H9 (cell line): Measurements from ENCODE around the gene TBX5. TPM values are rescaled to one million over a fixed set of nuclear protein-coding genes. Genes with fewer than 3 reads are reported as not detected.

Experiments
- DNase-seq: peaks from one replicate; pipeline ENCODE4 v3.0.0-alpha.2; 2017
- H2AFZ ChIP-seq: one replicate; pipeline ENCODE4 v1.6.1; 2013; ENCODE audit warnings: mild to moderate bottlenecking, low read length, control low read depth, moderate library complexity
- H2AK5ac ChIP-seq: 2 replicates; pipeline ENCODE4 v1.6.1; 2013; ENCODE audit warnings: low read length, control low read depth, mixed read lengths; ENCODE audit not compliant: insufficient read length
- H2BK120ac ChIP-seq: one replicate; pipeline ENCODE4 v1.6.1; 2013; ENCODE audit warnings: low read depth, mild to moderate bottlenecking, low read length, control low read depth, inconsistent platforms; ENCODE audit not compliant: poor library complexity, severe bottlenecking
- H2BK12ac ChIP-seq: 2 replicates; pipeline ENCODE4 v1.6.1; 2013; ENCODE audit warnings: low read length, control low read depth, mixed read lengths, low read depth; ENCODE audit not compliant: insufficient read length
- H2BK15ac ChIP-seq: 2 replicates; pipeline ENCODE4 v1.6.1; 2013; ENCODE audit warnings: low read depth, low read length, control low read depth
- H2BK20ac ChIP-seq: one replicate; pipeline ENCODE4 v1.6.1; 2013; ENCODE audit warnings: low read depth, mild to moderate bottlenecking, low read length, control low read depth, inconsistent platforms; ENCODE audit not compliant: poor library complexity, severe bottlenecking
- H2BK5ac ChIP-seq: 2 replicates; pipeline ENCODE4 v1.6.1; 2013; ENCODE audit warnings: low read length, control low read depth, mixed read lengths; ENCODE audit not compliant: insufficient read length
- H3K14ac ChIP-seq: 2 replicates; pipeline ENCODE4 v1.6.1; 2013; ENCODE audit warnings: low read length, control low read depth; ENCODE audit not compliant: insufficient read depth
- H3K18ac ChIP-seq: 2 replicates; pipeline ENCODE4 v1.6.1; 2013; ENCODE audit warnings: low read depth, mild to moderate bottlenecking, mixed read lengths, low read length, control low read depth; ENCODE audit not compliant: insufficient read length
- H3K23ac ChIP-seq: 2 replicates; pipeline ENCODE4 v1.6.1; 2013; ENCODE audit warnings: low read length, control low read depth, mixed read lengths, low read depth; ENCODE audit not compliant: insufficient read length
- H3K23me2 ChIP-seq: 2 replicates; pipeline ENCODE4 v1.6.1; 2013; ENCODE audit warnings: low read depth, mild to moderate bottlenecking, mixed read lengths, low read length, control low read depth; ENCODE audit not compliant: insufficient read length, poor library complexity, severe bottlenecking
- H3K27ac ChIP-seq: 2 replicates; pipeline ENCODE4 v1.5.1; 2013; ENCODE audit warnings: low read length, control low read depth, mixed read lengths, low read depth; ENCODE audit not compliant: insufficient read length
- H3K27me3 ChIP-seq: 2 replicates; pipeline ENCODE4 v1.6.1; 2013; ENCODE audit warnings: low read length, control low read depth, inconsistent platforms; ENCODE audit not compliant: insufficient read depth
- H3K4ac ChIP-seq: 2 replicates; pipeline ENCODE4 v1.6.1; 2013; ENCODE audit warnings: low read depth, mild to moderate bottlenecking, control low read depth, inconsistent platforms, low read length, moderate library complexity
- H3K4me1 ChIP-seq: 2 replicates; pipeline ENCODE4 v1.6.1; 2013; ENCODE audit warnings: low read length, control low read depth, inconsistent platforms; ENCODE audit not compliant: insufficient read depth
- H3K4me2 ChIP-seq: 2 replicates; pipeline ENCODE4 v1.6.1; 2013; ENCODE audit warnings: low read length, control low read depth, mixed read lengths; ENCODE audit not compliant: insufficient read length, insufficient read depth
- H3K56ac ChIP-seq: 2 replicates; pipeline ENCODE4 v1.6.1; 2013; ENCODE audit warnings: low read depth, mild to moderate bottlenecking, mixed read lengths, low read length, control low read depth; ENCODE audit not compliant: insufficient read length
- H3K79me1 ChIP-seq: 2 replicates; pipeline ENCODE4 v1.6.1; 2013; ENCODE audit warnings: low read depth, mild to moderate bottlenecking, moderate library complexity, low read length, control low read depth, inconsistent platforms; ENCODE audit not compliant: insufficient read depth, poor library complexity, severe bottlenecking
- H3K79me2 ChIP-seq: 2 replicates; pipeline ENCODE4 v1.6.1; 2013; ENCODE audit warnings: low read length, control low read depth, inconsistent platforms; ENCODE audit not compliant: insufficient read depth
- H3K9ac ChIP-seq: 2 replicates; pipeline ENCODE4 v1.6.1; 2013; ENCODE audit warnings: low read length, control low read depth, mixed read lengths; ENCODE audit not compliant: insufficient read length; ENCODE audit errors: extremely low read depth
- H3K9me3 ChIP-seq: one replicate; pipeline ENCODE4 v1.6.1; 2013; ENCODE audit warnings: low read depth, low read length, inconsistent platforms; ENCODE audit not compliant: control insufficient read depth
- H3T11ph ChIP-seq: one replicate; pipeline ENCODE4 v1.6.1; 2013; ENCODE audit warnings: mild to moderate bottlenecking, low read length, control low read depth, inconsistent platforms
- H4K20me1 ChIP-seq: one replicate; pipeline ENCODE4 v1.6.1; 2013; ENCODE audit not compliant: control insufficient read depth, insufficient read length, insufficient read depth
- H4K5ac ChIP-seq: 2 replicates; pipeline ENCODE4 v1.6.1; 2013; ENCODE audit warnings: low read depth, mild to moderate bottlenecking, mixed read lengths, low read length, control low read depth; ENCODE audit not compliant: insufficient read length
- H4K8ac ChIP-seq: replicated peaks from 2 replicates; pipeline ENCODE4 v1.6.1; 2013; ENCODE audit warnings: low read length, control low read depth, mixed read lengths, low read depth; ENCODE audit not compliant: insufficient read length
- H4K91ac ChIP-seq: 2 replicates; pipeline ENCODE4 v1.6.1; 2013; ENCODE audit warnings: low read depth, mild to moderate bottlenecking, moderate library complexity, mixed read lengths, low read length, control low read depth; ENCODE audit not compliant: insufficient read length
- H3K27ac Mint-ChIP-seq, 3 experiments: 2 replicates in 2 of 3; 3 replicates in 1 of 3; pipeline ENCODE4 v1.8.0; 2020 to 2021; ENCODE audit warnings: mixed read lengths in 3 of 3, mild to moderate bottlenecking in 1 of 3, moderate library complexity in 1 of 3
- H3K27me3 Mint-ChIP-seq: 2 replicates; pipeline ENCODE4 v1.8.0; 2021; ENCODE audit warnings: low read depth, mild to moderate bottlenecking, moderate library complexity, mixed read lengths
- H3K36me3 Mint-ChIP-seq, 3 experiments: 2 replicates in 2 of 3; 3 replicates in 1 of 3; pipeline ENCODE4 v1.8.0; 2020 to 2021; ENCODE audit warnings: low read depth in 3 of 3, mixed read lengths in 3 of 3; ENCODE audit not compliant: insufficient read depth in 1 of 3
- H3K4me1 Mint-ChIP-seq, 2 experiments: 2 replicates each; pipeline ENCODE4 v1.8.0; 2020; ENCODE audit warnings: mixed read lengths in 2 of 2
- H3K4me3 Mint-ChIP-seq, 2 experiments: 2 replicates in 1 of 2; 3 replicates in 1 of 2; pipeline ENCODE4 v1.8.0; 2020 to 2021; ENCODE audit warnings: mild to moderate bottlenecking in 2 of 2, mixed read lengths in 2 of 2, moderate library complexity in 1 of 2
- H3K9me3 Mint-ChIP-seq, 2 experiments: 2 replicates in 1 of 2; 3 replicates in 1 of 2; pipeline ENCODE4 v1.8.0; 2020; ENCODE audit warnings: mild to moderate bottlenecking in 2 of 2, mixed read lengths in 2 of 2, moderate library complexity in 1 of 2
- CTCF ChIP-seq: fragments of 200-600 bp; sonication (generic); conservative IDR thresholded peaks from 3 replicates; pipeline ENCODE4 v1.8.0; 2021; ENCODE audit warnings: antibody characterized with exemption, mild to moderate bottlenecking
- WGBS: extraction: QIAGEN DNeasy Blood & Tissue Kit; methylation state at CpG from one replicate; pipeline ENCODE4 v1.1.7; 2013; ENCODE audit warnings: missing lambda C conversion rate, low lambda C conversion rate, mixed read lengths; ENCODE audit not compliant: insufficient read length; ENCODE audit errors: extremely low coverage; 5-methylcytosine and 5-hydroxymethylcytosine counted together
- total RNA-seq: library from RNA; stranded (reverse); gene quantifications from 2 replicates; pipeline ENCODE4 v1.2.1, GENCODE V29; 2021

Gene TBX5
- total RNA-seq, 1 experiment from 2014 or later: not detected

GRCh38 chr12:114328292-114328691, 77.7 kb downstream of the TBX5 start:
- Histone ChIP-seq H3K9ac (no peak overlapping the region), H3K9me3 (no peaks in the 10 kb centered on the region), H4K5ac (no peak overlapping the region), H4K20me1 (no peaks in the 10 kb centered on the region), H2BK15ac (no peak overlapping the region), H3K23ac (no peak overlapping the region), H2BK12ac (no peak overlapping the region), H3K4ac (no peak overlapping the region), H2BK120ac (no peak overlapping the region), H2AFZ (no peak overlapping the region), H3K56ac (no peak overlapping the region), H3K27me3 (no peaks in the 10 kb centered on the region), H2AK5ac (no peak overlapping the region), H3K4me1 (no peaks in the 10 kb centered on the region), H3K79me2 (no peaks in the 10 kb centered on the region), H3K18ac (no peak overlapping the region), H3K4me2 (no peak overlapping the region), H3K79me1 (no peaks in the 10 kb centered on the region), H3K27ac (no peak overlapping the region), H2BK20ac (no peak overlapping the region), H3K23me2 (no peaks in the 10 kb centered on the region), H3K14ac (no peak overlapping the region), H4K8ac (no peak overlapping the region), H3T11ph (no peak overlapping the region), H2BK5ac (no peak overlapping the region), H4K91ac (no peak overlapping the region)
- Mint-ChIP-seq H3K27ac (no peak overlapping the region), H3K4me3 (no peak overlapping the region), H3K27me3 (peaks cover 4% of the 10 kb centered on the region; the same call in 1 of the 2 replicates), H3K4me1 (peaks cover 3 to 4% of the 10 kb centered on the region in 2 experiments), H3K36me3 (no peaks in the 10 kb centered on the region), H3K9me3 (no peaks in the 10 kb centered on the region)
- TF ChIP-seq CTCF: no peak
- WGBS: no CpG with 5 or more reads among the region's 2 CpGs
- no peak for DNase-seq
